Activated T-cell treated with anti-CD3 and anti-CD28 coated beads for 1 hour (primary cell): ENCODE results near the gene NOL6.
A peak's percentile ranks its signal among the peaks of the same experiment; 100 is the strongest.
"Not testable (repeated sequence)": the region's sequence is repeated elsewhere in the genome, so short reads cannot be mapped to it uniquely, and the experiment has no call there.

ENCODE experiments used
- DNase-seq: peaks from one replicate; pipeline ENCODE4 v3.0.0-alpha.2; 2020; ENCODE audit warnings: low read depth

NOL6 gene

GRCh38 chr9:33435821-33436277 lies 37.9 kb downstream of the NOL6 start:
- DNase-seq, result no peak

GRCh38 chr9:33434317-33435105 lies 39.2 kb downstream of the NOL6 start:
- DNase-seq, result no peak

DNA sequence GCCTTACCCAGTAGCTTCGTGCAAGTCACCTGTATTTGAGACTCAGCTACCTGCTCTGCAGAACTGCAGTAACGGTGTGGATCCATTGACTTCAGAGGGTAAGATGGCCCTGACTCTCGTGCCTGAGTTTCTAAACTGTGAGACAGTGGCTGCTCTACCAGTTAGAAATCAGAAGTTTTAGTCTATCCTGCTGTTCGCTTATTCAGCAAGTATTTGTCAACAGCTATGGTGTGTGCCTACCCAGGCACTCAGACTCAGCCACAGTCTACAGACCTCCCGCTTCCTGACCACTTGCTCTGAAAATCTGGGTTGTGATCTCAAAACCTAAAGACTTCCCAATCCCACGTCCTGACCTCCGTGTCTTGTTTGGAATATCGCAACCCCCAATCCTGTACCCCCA lies 39.9 kb downstream of the NOL6 start:
- DNase-seq, result no peak

- no peak for DNase-seq
Measured at GRCh38 chr9:33431420-33431819, 42.3 kb downstream of the NOL6 start.

DNA sequence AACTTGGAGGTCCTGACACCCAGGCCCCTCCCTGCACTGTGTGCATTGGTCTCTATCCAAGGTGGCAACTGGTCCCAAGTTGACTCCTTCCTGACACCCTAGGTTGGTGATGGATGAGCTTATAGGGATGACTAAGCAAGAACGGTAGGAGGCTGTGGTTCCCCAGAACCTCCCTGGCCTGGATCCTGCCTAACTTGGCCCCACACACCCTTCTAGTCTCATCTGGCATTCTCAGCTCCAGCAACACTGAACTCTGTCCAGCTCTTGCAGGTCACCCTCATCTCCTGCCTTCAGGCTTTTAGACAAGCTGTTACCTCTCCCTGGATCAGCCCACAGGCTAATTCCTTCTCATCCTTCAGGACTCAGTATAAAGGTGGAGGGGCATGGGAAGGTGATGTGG lies 42.8 kb downstream of the NOL6 start:
- no peak for DNase-seq

DNA sequence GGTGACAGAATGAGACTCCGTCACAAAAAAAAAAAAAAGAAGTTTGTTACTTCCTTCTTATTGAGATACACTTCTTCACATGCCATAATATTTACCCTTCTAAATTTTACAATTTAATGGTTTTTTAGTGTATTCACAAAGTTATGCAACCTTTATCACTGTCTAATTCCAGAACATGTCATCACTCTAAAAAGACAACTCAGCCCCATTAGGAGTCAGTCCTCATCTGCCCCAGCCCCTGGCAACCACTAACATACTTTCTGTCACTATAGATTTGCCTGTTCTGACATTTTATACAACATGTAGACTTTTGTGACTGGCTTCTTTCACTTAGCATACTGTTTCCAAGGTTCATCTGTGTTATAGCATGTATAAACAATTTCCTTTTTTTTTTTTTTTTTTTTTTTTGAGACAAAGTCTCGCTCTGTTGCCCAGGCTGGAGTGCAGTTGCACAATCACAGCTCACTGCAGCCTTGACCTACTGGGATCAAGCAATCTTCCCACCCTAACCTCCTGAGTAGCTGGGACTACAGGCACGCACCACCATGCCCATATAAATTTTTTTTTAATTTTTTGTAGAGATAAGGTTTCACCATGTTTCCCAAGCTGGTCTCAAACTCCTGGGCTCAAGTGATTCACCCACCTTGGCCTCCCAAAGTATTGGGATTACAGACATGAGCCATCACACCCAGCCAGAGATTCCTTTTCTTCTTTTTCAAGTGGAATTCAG lies 44.3 kb downstream of the NOL6 start:
- no peak for DNase-seq

GRCh38 chr9:33426843-33427293 lies 46.9 kb downstream of the NOL6 start:
- no peak for DNase-seq

DNA sequence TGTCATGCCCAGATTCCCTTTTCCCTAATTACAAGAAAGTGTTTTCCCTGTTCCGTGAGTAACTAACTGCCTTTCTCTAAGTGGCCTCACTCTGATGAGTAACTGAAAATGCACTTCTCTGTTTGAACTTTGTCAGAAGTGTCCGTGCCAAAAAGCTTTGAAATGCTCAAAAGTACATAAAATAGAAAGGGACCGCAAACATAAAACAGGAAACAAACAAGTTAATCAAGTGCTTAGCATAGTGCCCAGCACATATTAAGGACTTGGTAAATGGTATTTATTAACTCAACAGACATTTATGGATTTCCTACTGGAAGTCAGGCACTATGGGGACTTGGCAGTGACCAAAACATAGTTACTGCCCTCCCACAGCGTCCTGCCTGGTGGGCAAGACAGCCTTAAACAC lies 48.6 kb downstream of the NOL6 start:
- no peak for DNase-seq

- DNase-seq, result not testable (repeated sequence)
Measured at GRCh38 chr9:33424492-33424891, 49.2 kb downstream of the NOL6 start.

DNA sequence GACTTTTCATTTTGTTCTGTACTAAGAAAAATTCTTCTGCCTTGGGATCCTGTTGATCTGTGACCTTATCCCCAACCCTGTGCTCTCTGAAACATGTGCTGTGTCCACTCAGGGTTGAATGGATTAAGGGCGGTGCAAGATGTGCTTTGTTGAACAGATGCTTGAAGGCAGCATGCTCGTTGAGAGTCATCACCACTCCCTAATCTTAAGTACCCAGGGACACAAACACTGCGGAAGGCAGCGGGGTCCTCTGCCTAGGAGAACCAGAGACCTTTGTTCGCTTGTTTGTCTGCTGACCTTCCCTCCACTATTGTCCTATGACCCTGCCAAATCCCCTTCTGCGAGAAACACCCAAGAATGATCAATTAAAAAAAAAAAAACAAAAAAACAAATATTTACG lies 49.7 kb downstream of the NOL6 start:
- not testable (repeated sequence) for DNase-seq

GRCh38 chr9:33419708-33420303 lies 53.9 kb downstream of the NOL6 start:
- DNase-seq, result no peak

DNA sequence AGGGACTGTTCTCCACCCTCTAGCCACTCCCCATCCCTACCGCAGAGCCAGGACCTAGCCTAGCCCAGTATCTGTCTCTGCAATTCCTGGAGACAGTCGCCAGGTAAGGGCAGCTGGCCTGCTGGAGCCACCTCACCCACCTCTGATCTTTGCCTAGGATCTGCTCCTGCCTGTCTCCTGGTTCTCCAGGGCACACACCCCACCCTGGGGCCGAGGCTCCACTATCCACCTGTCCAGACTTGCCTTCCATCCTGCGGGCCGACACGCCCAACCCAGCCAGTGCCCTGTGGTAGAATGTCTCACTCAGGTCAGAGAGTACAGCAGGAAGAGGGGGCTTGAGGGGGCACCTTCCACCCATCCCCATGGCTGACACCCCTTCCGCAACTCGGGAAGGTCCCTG lies 55.6 kb downstream of the NOL6 start:
- DNase-seq, result no peak

DNA sequence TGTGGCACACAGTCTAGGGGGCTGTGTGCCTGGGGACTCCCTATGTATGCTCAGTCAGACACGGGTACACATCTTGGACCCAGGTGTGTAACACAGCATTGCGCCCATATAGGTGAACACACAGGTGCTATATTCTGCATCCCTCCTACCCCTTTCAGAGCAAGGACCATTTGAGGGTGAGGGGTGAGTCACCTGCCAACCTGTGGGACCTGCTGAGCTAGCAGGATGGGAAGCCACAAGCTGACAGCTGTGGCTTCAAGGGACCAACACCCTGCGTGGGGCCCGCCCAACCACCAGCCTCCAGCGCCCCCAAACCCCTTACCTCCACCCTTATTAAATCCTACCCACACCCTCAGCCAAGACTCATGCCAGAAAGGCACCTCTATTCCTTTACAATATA lies 56.7 kb downstream of the NOL6 start:
- DNase-seq, result peak; percentile 31

DNA sequence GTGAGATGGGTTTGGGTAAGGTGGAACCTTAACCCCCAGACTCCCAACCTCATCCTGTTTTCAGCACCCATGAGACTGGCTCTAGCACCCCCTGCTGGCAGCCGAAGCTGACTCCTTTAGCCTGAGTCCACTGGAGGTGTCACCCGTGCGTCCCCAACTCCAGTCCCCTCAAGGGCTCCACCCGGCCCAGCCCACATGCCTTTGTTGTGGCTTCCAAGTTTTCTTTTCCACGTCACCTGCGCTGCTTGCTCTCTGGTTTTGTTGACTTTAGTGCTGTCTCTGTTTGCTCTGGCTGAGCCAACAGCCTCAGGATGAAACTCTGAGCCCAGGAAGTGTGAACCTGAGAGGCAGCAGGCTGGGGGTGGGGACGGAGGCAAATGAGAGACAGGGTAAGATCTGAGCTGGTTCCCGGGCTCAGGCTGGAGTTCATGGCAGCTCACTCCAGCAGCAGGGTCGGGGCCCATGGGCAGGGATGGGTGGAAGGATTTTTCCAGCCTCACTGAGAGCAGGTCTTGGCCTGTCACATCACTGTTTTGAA lies 58.2 kb downstream of the NOL6 start:
- peak; percentile 90 for DNase-seq

- DNase-seq, result no peak
Measured at GRCh38 chr9:33414889-33415500, 58.7 kb downstream of the NOL6 start.

DNA sequence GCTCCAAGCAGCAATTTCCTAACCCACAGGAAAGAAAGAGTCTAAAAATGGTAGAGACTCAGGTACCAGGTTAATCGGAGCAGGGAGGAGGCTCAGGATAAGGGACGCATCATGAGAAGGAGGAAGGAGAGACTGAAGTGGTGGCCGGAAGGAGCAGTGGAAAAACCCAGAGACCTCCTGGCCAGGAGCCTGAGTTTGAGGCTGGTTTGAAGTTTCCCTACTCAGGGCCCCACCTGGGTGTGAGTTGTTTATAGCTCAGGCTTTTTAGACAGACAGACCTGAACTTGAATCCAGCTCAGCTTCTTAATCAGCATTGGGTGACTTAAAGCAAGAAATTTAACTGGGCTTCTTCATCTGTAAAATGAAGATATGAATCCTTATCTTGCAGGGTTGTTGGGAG lies 59.5 kb downstream of the NOL6 start:
- no peak for DNase-seq
